Stomach (tissue), 9 donors: ENCODE measurements around the gene ATP8B4. TPM values are rescaled to one million over a fixed set of nuclear protein-coding genes. Genes with fewer than 3 reads are reported as not detected.

Experiments
- DNase-seq, 2 donors: peaks; one replicate each; pipeline versions ENCODE4 v3.0.0 to v3.0.0-alpha.2; 2013 to 2019
- H3K27ac ChIP-seq, 5 donors: fragments of 200-600 bp in 4 of 5; sonication (generic) in 4 of 5; one replicate each; pipeline ENCODE4 v1.5.1; 2013 to 2019; ENCODE audit warnings: mild to moderate bottlenecking in 1 of 5, moderate library complexity in 1 of 5
- H3K27me3 ChIP-seq, 3 donors: fragments of 200-600 bp; sonication (generic); one replicate each; pipeline ENCODE4 v1.5.1; 2017 to 2019; ENCODE audit warnings: mixed run types in 1 of 3
- H3K36me3 ChIP-seq, 4 donors: fragments of 200-600 bp; sonication (generic); 1 replicate in 3 of 4; 2 replicates in 1 of 4; pipeline ENCODE4 v1.5.1; 2016 to 2019
- H3K4me1 ChIP-seq, 4 donors: fragments of 200-600 bp; sonication (generic); one replicate each; pipeline ENCODE4 v1.5.1; 2016 to 2019
- H3K4me3 ChIP-seq, 4 donors: fragments of 200-600 bp; sonication (generic) in 3 of 4; one replicate each; pipeline ENCODE4 v1.5.1; 2016 to 2019; ENCODE audit warnings: mild to moderate bottlenecking in 1 of 4
- H3K9me3 ChIP-seq, 4 donors: fragments of 200-600 bp; sonication (generic); one replicate each; pipeline ENCODE4 v1.5.1; 2016 to 2019
- CTCF ChIP-seq, 7 experiments: fragments of 450-650 bp in 4 of 7; fragments of 200-600 bp in 3 of 7; sonication (generic) in 3 of 7; IDR thresholded peaks; one replicate each; pipeline ENCODE4 v1.5.1; 2016 to 2019; ENCODE audit warnings: antibody characterized with exemption in 7 of 7, control low read depth in 2 of 7, mild to moderate bottlenecking in 1 of 7
- EP300 ChIP-seq: sonication (generic); formaldehyde crosslinking; IDR thresholded peaks from one replicate; pipeline ENCODE4 v1.6.1; 2017; ENCODE audit warnings: antibody characterized with exemption
- POLR2A ChIP-seq, 4 donors: fragments of 450-650 bp; IDR thresholded peaks; one replicate each; pipeline ENCODE4 v1.6.1; 2016; ENCODE audit warnings: antibody characterized with exemption in 4 of 4, control low read depth in 2 of 4, mild to moderate bottlenecking in 1 of 4, moderate library complexity in 1 of 4
- POLR2AphosphoS5 ChIP-seq, 3 donors: sonication (generic); formaldehyde crosslinking; IDR thresholded peaks; one replicate each; pipeline ENCODE4 v1.6.1; 2016; ENCODE audit warnings: antibody characterized with exemption in 3 of 3
- WGBS, 5 donors: extraction: QIAGEN DNeasy Blood & Tissue Kit in 3 of 5; methylation state at CpG; one replicate each; pipeline versions ENCODE4 v1.1.5 to v1.1.7; 2013 to 2018; 5-methylcytosine and 5-hydroxymethylcytosine counted together
- intact Hi-C: fragments of 100-400 bp; cut with DNase I; formaldehyde crosslinking; loops from one replicate; pipeline ENCODE4 v1.15.1; 2023; ENCODE audit warnings: low total_unique reads
- polyA plus RNA-seq, 3 donors: library from polyadenylated mRNA; stranded (reverse); fragments of 200-250 nt; gene quantifications; one replicate each; pipeline ENCODE4 v1.2.3, GENCODE V29; 2013
- total RNA-seq, 5 donors: library from RNA; depleted of rRNA; stranded (reverse); fragments of >200 nt; gene quantifications; one replicate each; pipeline versions ENCODE4 v1.1.0 to v1.2.3, GENCODE V29; 2014 to 2016
- donor health status: healthy with polysubstance abuse.
- donor health status: Bipolar disorder and iron deficiency.
- donor health status: healthy.

ATP8B4 gene
- total and polyA plus RNA-seq, 8 donors: under 0.01 to 14.3 (median 1.6) TPM

- H3K4me1 ChIP-seq: peaks cover 0 to 7% (median 0%) of the 10 kb centered on the region in 4 donors
- peak in 1 of 2 donors; percentile 48 for DNase-seq
- no peaks in the 10 kb centered on the region for H3K36me3 ChIP-seq
- WGBS, 5 donors: 47 to 65% (median 64%) methylated on average over 4 of the region's 4 CpGs
- no peaks in the 10 kb centered on the region for H3K27me3 ChIP-seq
- H3K9me3 ChIP-seq: no peaks in the 10 kb centered on the region
- intact Hi-C loops: no loop called here
- no peak overlapping the region for H3K4me3 ChIP-seq
- TF ChIP-seq POLR2AphosphoS5 (IDR thresholded peaks at IDR 0.05) (peak in 2 of 3 donors; percentile 67 to 76), EP300 (peak; percentile 51), CTCF (IDR thresholded peaks at IDR 0.05) (no peak), POLR2A (IDR thresholded peaks at IDR 0.05) (no peak)
- H3K27ac ChIP-seq: peak overlapping the region in 4 of 5 donors; percentile 11 to 63 (median 54)
Measured at GRCh38 chr15:49855917-49856637, 263.0 kb downstream of the ATP8B4 start.

- WGBS, 5 donors: 38 to 76% (median 61%) methylated on average over 2 of the region's 2 CpGs
- H3K27ac ChIP-seq: no peak overlapping the region
- peaks cover 0 to 11% (median 2%) of the 10 kb centered on the region in 4 donors for H3K4me1 ChIP-seq
- DNase-seq: no peak
- TF ChIP-seq POLR2AphosphoS5 (IDR thresholded peaks at IDR 0.05) (no peak), EP300 (no peak), CTCF (IDR thresholded peaks at IDR 0.05) (no peak), POLR2A (IDR thresholded peaks at IDR 0.05) (no peak)
- no peaks in the 10 kb centered on the region for H3K36me3 ChIP-seq
- H3K4me3 ChIP-seq: no peak overlapping the region
- intact Hi-C loops: no loop called here
- H3K9me3 ChIP-seq: no peaks in the 10 kb centered on the region
- no peaks in the 10 kb centered on the region for H3K27me3 ChIP-seq
Measured at GRCh38 chr15:49852756-49853155, 266.3 kb downstream of the ATP8B4 start.

- 62 to 73% (median 67%) methylated on average over 2 of the region's 2 CpGs for WGBS, 5 donors
- peak overlapping the region in 3 of 5 donors; percentile 32 to 74 (median 62) for H3K27ac ChIP-seq
- H3K9me3 ChIP-seq: no peaks in the 10 kb centered on the region
- no peaks in the 10 kb centered on the region for H3K36me3 ChIP-seq
- H3K4me3 ChIP-seq: no peak overlapping the region
- TF ChIP-seq CTCF (IDR thresholded peaks at IDR 0.05) (no peak), POLR2AphosphoS5 (IDR thresholded peaks at IDR 0.05) (no peak), EP300 (no peak), POLR2A (IDR thresholded peaks at IDR 0.05) (no peak)
- intact Hi-C loops: no loop called here
- no peak for DNase-seq
- no peaks in the 10 kb centered on the region for H3K27me3 ChIP-seq
- H3K4me1 ChIP-seq: peaks cover 0 to 8% (median 3%) of the 10 kb centered on the region in 4 donors
Measured at GRCh38 chr15:49848807-49849206, 270.2 kb downstream of the ATP8B4 start.

GRCh38 chr15:49848282-49848724 lies 270.7 kb downstream of the ATP8B4 start:
- 22 to 35% (median 28%) methylated on average over 2 of the region's 2 CpGs for WGBS, 5 donors

More at GRCh38 chr15:49848282-49848724, 270.7 kb downstream of the ATP8B4 start:
- Histone ChIP-seq H3K27ac (peak overlapping the region in 4 of 5 donors; percentile 47 to 74 (median 56)), H3K4me1 (peaks cover 0 to 8% (median 3%) of the 10 kb centered on the region in 4 donors), H3K36me3 (no peaks in the 10 kb centered on the region), H3K9me3 (no peaks in the 10 kb centered on the region), H3K27me3 (no peaks in the 10 kb centered on the region), H3K4me3 (no peak overlapping the region)
- intact Hi-C loops: no loop called here
- TF ChIP-seq POLR2A (IDR thresholded peaks at IDR 0.05) (no peak), EP300 (no peak), POLR2AphosphoS5 (IDR thresholded peaks at IDR 0.05) (peak in 1 of 3 donors; percentile 25), CTCF (IDR thresholded peaks at IDR 0.05) (no peak)
- no peak for DNase-seq
